ENCODE measurements around the gene SFMBT2. TPM values are rescaled to one million over a fixed set of nuclear protein-coding genes. Genes with fewer than 3 reads are reported as not detected.
"Not testable (repeated sequence)": the region's sequence is repeated elsewhere in the genome, so short reads cannot be mapped to it uniquely, and the experiment has no call there.

Gene SFMBT2
- total RNA-seq, 4 donors from 2014 or later, result 1.2 to 5.5 (median 3.2) TPM

DNA sequence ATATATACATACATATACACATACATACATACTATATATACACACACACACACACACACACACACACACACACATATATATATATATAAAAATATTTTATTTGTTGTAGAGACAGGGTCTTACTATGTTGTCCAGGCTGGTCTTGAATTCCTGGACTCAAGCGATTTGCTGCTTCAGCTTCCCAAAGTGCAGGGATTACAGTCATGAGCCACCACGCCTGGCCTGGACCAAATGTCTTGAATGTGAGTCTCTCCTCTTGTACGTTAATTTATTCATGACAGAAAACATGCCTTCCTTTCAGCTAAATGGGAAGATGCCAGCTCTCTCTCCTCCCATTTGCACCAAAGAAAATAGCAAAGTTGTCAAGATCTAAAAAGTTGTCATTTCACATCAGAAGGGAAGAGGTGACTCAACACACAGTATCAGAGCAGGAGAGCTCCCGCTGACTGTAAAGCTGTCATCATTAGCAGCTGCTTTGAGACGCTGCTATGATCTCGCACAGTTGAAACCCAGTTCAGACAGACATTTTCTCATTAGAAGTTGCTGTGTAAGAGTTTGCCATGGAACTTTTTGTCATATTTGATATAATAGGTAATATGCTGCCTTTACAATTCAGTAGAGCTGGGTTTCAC lies 224.3 kb downstream of the SFMBT2 start:
- Histone ChIP-seq H3K9me3 (no peaks in the 10 kb centered on the region), H3K27me3 (no peaks in the 10 kb centered on the region), H3K27ac (no peak overlapping the region), H3K4me3 (no peak overlapping the region), H3K4me1 (peaks cover 2% of the 10 kb centered on the region), H3K36me3 (no peaks in the 10 kb centered on the region)
- WGBS, result 94% methylated on average over 6 of the region's 6 CpGs
- TF ChIP-seq, protein P1, sequence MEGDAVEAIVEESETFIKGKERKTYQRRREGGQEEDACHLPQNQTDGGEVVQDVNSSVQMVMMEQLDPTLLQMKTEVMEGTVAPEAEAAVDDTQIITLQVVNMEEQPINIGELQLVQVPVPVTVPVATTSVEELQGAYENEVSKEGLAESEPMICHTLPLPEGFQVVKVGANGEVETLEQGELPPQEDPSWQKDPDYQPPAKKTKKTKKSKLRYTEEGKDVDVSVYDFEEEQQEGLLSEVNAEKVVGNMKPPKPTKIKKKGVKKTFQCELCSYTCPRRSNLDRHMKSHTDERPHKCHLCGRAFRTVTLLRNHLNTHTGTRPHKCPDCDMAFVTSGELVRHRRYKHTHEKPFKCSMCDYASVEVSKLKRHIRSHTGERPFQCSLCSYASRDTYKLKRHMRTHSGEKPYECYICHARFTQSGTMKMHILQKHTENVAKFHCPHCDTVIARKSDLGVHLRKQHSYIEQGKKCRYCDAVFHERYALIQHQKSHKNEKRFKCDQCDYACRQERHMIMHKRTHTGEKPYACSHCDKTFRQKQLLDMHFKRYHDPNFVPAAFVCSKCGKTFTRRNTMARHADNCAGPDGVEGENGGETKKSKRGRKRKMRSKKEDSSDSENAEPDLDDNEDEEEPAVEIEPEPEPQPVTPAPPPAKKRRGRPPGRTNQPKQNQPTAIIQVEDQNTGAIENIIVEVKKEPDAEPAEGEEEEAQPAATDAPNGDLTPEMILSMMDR (IDR thresholded peaks at IDR 0.05), result no peak
- no peak for TF ChIP-seq POLR2AphosphoS5 (IDR thresholded peaks at IDR 0.05)
- no peak for TF ChIP-seq POLR2A (IDR thresholded peaks at IDR 0.05)
- TF ChIP-seq EP300 (IDR thresholded peaks at IDR 0.05), result no peak
- no peak for DNase-seq (ENCODE audit: low spot score in 2 of 2)

DNA sequence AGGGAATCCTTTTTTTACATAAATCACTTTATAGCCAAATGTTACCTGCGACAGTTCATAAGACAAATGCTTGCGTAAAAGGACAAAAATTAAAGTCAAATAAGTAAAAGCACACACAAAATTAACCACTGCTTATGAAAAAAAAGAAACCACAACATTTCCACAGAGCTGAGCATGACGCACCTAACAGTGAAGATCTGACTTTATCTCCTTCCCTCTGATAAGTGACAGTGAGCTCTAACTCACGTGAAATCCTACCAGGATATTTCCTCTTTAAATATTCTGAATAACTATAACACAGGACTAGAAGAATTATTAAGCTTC lies 225.5 kb downstream of the SFMBT2 start:
- H3K27ac ChIP-seq, result no peak overlapping the region
- WGBS, result 80% methylated on average over 4 of the region's 4 CpGs

DNA sequence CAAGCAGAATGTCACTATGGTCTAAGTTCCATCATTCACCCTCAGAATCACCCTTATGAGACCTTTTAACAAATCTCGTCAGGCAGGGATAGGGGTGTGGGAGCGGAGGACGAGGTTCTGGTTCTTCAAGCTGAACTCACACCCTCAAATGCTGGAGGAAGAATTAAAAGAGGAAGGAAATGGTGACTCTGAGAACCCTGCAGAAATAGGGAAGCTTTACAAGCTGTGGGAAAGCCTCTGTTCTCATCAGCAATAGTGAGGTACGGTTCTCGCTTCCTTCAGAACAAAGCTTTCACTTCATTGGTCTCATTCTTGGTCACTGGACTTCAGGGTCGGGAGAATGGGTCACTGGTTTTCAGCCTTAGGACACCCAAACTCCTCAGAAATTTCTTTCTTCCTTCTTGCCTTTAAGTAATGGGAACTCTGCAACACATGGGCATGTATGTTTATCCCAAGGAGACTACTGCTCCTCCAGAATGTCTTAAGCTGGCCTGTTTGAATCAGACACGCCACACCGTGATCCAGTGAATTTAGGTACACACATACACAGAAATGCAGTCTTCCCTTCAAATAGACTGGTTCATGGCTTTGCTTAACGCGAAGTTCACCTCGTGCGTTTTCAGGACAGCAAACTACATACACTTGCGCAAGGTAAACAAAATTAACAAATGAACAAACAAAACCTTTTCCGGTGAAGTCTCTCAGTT lies 226.0 kb downstream of the SFMBT2 start:
- Histone ChIP-seq H3K27ac (no peak overlapping the region), H3K36me3 (no peaks in the 10 kb centered on the region), H3K4me1 (peaks cover 2% of the 10 kb centered on the region), H3K9me3 (no peaks in the 10 kb centered on the region), H3K27me3 (no peaks in the 10 kb centered on the region), H3K4me3 (no peak overlapping the region)
- WGBS, result 92% methylated on average over 14 of the region's 14 CpGs
- TF ChIP-seq POLR2AphosphoS5 (IDR thresholded peaks at IDR 0.05) (no peak), POLR2A (IDR thresholded peaks at IDR 0.05) (no peak), EP300 (IDR thresholded peaks at IDR 0.05) (no peak)
- TF ChIP-seq, protein P1 (IDR thresholded peaks at IDR 0.05), result no peak
- DNase-seq (ENCODE audit: low spot score in 2 of 2), result no peak

More for the DNA sequence above, 225.5 kb downstream of the SFMBT2 start:
- no peak overlapping the region for H3K4me3 ChIP-seq
- H3K36me3 ChIP-seq, result no peaks in the 10 kb centered on the region
- H3K9me3 ChIP-seq, result no peaks in the 10 kb centered on the region
- peaks cover 2% of the 10 kb centered on the region for H3K4me1 ChIP-seq
- H3K27me3 ChIP-seq, result no peaks in the 10 kb centered on the region
- no peak for DNase-seq (ENCODE audit: low spot score in 2 of 2)
- TF ChIP-seq EP300 (IDR thresholded peaks at IDR 0.05), result no peak

DNA sequence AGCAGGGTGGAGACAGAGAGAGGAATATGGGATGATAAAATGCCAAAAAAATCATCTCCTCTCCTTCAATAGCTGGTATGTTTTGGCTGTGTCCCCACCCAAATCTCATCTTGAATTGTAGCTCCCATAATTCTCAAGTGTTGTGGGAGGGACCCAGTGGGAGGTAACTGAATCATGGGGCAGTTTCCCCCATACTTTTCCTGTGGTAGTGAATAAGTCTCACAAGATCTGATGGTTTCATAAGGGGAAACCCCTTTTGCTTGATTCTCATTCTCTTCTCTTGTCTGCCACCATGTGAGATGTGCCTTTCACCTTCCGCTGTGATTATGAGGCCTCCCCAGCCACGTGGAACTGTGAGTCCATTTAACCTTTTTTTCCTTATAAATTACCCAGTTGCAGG lies 226.7 kb downstream of the SFMBT2 start:
- not testable (repeated sequence) for H3K9me3 ChIP-seq

DNA sequence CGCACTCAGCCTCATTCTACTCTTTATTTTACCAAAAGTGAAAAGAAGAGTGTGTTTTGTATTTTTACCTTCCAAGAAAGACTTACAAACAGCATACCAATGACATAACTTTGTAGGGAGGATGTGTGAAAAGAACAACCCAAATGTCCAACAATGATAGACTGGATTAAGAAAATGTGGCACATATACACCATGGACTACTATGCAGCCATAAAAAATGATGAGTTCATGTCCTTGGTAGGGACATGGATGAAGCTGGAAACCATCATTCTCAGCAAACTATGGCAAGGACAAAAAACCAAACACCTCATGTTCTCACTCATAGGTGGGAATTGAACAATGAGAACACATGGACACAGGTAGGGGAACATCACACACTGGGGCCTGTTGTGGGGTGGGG lies 228.5 kb downstream of the SFMBT2 start:
- H3K36me3 ChIP-seq; H3K4me1 ChIP-seq; H3K27me3 ChIP-seq; H3K4me3 ChIP-seq; H3K9me3 ChIP-seq; DNase-seq (ENCODE audit: low spot score in 2 of 2); H3K27ac ChIP-seq: not testable (repeated sequence)
- WGBS, result 100% methylated on average over 1 of the region's 1 CpG

More for the DNA sequence above, 226.7 kb downstream of the SFMBT2 start:
- not testable (repeated sequence) for H3K27ac ChIP-seq; H3K4me3 ChIP-seq; H3K36me3 ChIP-seq; DNase-seq (ENCODE audit: low spot score in 2 of 2); H3K4me1 ChIP-seq; H3K27me3 ChIP-seq
- 83% methylated on average over 2 of the region's 2 CpGs for WGBS

DNA sequence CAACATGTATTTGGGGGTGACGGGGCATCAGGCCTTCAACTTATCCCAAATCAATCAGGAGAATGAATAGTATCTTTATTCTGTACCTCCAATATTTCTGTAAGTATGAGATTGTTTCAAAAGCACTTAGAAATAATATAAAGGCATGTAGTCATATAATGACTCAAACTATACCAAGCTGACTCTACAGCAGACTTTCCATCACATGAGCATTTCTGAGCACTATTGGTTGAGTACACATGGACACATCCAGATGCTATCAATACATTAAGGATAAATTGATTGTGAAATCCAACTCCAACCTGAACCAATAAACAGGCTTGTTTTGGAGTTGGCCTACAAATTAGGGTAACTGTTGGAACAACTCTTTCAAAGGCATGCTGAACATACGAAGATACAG lies 229.4 kb downstream of the SFMBT2 start:
- H3K4me1 ChIP-seq, result no peaks in the 10 kb centered on the region
- no peaks in the 10 kb centered on the region for H3K27me3 ChIP-seq
- TF ChIP-seq POLR2A (IDR thresholded peaks at IDR 0.05) (no peak), POLR2AphosphoS5 (IDR thresholded peaks at IDR 0.05) (no peak), EP300 (IDR thresholded peaks at IDR 0.05) (no peak)
- TF ChIP-seq, protein P1 (IDR thresholded peaks at IDR 0.05), result no peak
- no peak overlapping the region for H3K4me3 ChIP-seq
- 98% methylated on average over 2 of the region's 2 CpGs for WGBS
- H3K9me3 ChIP-seq, result no peaks in the 10 kb centered on the region
- no peak for DNase-seq (ENCODE audit: low spot score in 2 of 2)
- H3K27ac ChIP-seq, result no peak overlapping the region
- H3K36me3 ChIP-seq, result no peaks in the 10 kb centered on the region

DNA sequence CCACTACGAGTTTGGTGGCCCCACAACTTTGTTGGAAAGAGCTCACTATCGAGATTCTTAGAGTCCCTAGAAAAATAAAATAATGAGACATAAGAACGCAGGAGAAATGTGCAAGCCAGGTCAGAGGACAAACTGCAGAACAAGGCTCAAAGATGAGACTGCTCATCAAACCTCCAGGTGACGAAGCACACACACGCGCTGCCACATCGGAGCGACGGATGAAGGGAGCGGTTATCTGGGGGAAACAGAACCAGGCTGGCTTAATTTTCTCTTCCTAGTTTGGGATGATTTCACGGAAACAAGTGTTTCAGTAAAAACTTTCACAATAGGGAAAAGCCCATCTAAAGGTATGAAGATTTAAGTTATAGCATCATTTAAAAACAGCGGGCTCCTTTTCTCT lies 231.3 kb downstream of the SFMBT2 start:
- H3K4me1 ChIP-seq, result no peaks in the 10 kb centered on the region
- H3K4me3 ChIP-seq, result no peak overlapping the region
- 89% methylated on average over 12 of the region's 12 CpGs for WGBS
- no peaks in the 10 kb centered on the region for H3K9me3 ChIP-seq
- H3K36me3 ChIP-seq, result peaks cover 6% of the 10 kb centered on the region
- TF ChIP-seq, protein P1 (IDR thresholded peaks at IDR 0.05), result no peak
- TF ChIP-seq POLR2AphosphoS5 (IDR thresholded peaks at IDR 0.05), result no peak
- no peak for TF ChIP-seq POLR2A (IDR thresholded peaks at IDR 0.05)
- no peak for TF ChIP-seq EP300 (IDR thresholded peaks at IDR 0.05)
- H3K27ac ChIP-seq, result no peak overlapping the region
- no peak for DNase-seq (ENCODE audit: low spot score in 2 of 2)
- H3K27me3 ChIP-seq, result no peaks in the 10 kb centered on the region

Data from suprapubic skin (tissue), 4 donors.